Measurements from ENCODE around the gene RNF103.
"Not testable (repeated sequence)": the region's sequence is repeated elsewhere in the genome, so short reads cannot be mapped to it uniquely, and the experiment has no call there.

The RNF103 gene

DNA sequence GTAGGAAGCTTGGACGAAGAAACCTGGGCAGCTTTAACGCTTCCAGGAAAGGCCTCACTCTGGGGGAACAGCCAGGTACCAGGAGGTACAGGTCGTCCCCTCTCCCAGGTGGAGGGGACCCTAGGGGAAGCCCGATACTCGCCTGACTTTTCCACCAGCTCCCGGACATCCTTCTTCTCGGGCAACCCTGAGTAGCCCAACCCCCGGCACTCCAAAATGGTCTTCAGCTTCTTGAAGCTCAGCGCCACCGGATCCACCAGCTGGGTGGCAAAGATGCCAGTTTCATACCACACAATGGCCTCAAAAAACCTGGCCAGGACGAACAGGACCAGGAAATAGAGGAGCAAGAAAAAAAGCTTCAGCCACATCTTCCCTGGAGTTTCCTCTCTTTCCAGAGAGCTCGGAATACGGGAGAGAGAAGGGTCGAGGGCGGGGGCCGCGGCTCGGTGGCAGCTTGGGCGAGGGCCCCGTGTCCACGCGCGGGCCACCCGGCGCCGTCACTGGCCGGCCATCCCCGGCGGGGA, 1.1 kb downstream of the RNF103 start:
- DNase-seq = peak; percentile 37 to 38

DNA sequence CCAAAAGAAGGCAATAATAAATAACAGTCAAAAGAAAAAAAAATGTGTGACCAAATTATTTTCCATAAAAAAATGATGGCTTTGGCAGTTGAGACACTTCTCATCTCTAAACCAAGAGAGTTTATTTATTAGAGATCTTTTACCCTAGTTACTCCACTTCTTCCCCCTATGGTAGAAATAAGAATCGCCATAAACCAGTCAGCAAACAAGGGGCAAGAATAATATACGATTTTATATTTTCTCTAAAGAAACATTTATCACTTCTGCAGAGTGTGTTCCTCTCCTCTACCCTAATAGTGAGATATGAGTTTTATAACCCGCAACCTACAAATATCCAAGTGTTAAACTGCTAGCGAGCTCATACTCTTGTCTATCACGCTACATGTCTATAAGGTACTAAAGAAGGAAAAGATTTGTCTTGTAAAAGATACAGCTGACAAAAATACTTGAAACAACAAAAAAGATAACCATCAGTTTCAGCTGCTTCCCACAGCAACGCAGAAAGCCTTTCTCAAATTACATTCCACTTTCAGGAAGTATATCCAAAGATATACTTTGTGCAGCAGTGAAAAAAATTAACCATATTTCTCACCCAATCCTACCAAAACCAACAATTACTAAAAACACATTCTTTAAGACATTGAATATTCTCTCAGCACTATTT, 2.3 kb downstream of the RNF103 start:
- no peak for DNase-seq

DNA sequence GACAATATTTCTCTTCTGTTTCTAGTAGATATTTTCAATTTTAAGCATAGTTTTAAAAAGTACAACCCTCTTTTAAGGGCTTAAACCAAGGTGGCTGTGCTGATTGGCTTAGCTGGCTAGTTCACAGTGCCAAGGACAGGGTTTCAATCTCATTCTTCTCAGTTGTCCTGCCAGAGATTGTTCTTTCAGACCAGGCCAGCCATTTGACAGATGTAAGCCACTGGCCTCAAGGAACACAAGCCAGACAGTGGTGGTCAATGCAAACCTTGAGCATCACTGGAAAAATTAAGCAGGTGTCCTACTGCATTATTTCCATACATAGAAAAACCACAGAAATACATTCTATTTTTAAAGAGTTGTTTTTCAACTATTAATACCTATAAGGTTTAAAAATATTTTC, 5.9 kb downstream of the RNF103 start:
- DNase-seq = no peak

DNA sequence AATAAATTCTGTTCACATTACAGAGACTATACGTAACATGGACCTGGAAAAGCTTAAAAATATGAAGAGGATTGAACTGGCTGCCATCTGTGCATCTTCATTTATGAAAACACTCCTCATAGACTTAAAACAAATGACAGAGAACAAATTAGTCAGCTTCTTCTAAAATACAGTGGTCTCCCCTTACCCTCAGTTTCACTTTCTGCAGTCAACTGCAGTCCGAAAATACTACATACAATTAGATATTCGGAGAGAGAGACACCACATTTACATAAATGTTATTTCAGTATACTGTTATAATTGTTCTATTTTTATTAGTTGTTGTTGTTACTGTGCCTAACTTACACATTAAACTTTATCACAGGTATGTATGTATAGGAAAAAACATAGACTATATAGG, 6.5 kb downstream of the RNF103 start:
- DNase-seq = no peak

DNA sequence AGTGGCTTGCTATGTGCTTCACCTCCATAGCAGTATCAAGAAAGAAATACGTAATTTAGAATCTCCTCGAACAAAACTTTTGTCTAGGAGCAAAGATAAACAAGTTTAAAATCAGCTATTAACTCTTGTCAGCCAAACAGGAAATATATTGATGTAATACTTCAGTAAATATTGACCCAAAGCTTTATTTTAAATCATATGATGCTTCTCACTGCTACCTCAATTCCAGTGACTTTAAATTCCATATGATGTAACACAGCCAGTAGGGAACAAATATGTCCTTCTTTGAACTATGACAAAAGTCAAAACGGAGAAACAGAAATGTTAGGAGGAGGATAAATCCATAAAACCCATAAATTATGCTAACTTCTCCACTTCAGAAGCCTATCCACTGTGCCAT, 7.2 kb downstream of the RNF103 start:
- DNase-seq = no peak

DNA sequence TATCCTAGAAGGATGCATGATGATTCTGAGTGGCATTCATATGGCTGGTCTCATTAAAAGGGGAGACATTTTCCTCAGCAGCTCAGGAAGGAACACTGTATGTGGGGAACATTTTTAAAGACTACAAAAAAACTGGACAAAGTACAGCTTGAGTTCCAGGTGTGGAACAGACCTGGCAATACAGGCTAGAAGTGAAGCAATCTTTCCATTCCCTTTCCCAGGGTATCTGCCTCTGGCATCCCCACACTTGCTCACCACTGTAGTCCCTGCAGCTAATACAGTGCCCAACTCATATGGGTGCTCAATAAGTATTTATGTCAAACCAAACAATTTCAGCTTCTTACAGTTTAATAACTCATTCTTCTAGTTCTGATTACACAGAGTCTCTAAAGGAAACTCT, 8.1 kb downstream of the RNF103 start:
- no peak for DNase-seq

DNA sequence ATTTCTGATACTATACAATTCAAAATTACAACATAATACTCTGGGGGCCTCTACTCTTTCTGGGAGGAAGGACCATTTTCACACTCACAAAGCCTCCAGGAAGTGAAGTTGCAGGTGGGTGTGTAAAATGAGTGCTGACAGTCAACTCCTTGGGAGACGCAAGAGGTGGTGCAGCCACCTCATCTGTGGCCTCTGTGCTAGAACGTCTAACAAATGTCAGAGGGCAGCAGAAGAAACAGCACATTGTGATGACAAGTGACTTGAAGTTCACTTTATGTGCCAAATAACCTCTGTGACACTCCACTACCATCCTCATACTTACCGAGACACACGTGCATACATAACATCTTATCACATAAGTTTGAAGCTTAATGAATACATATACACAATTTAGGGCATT, 10.2 kb downstream of the RNF103 start:
- DNase-seq = no peak

DNA sequence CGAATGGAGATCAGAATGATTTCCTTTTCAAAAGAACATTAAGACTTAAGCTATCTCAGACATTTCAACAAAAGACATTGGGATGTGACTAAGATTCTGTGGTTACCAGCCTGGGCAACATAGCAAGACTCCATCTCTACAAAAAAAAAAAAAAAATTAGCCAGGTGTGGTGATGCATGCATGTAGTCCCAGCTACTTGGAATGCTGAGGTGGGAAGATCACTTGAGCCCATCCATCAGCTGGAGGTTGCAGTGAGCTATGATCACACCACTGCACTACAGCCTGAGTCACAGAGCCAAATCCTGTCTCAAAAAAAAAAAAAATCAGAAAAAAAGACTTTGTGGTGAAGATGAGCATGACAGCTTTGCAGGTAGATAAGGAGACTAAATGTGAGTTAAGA, 12.8 kb downstream of the RNF103 start:
- DNase-seq = no peak

DNA sequence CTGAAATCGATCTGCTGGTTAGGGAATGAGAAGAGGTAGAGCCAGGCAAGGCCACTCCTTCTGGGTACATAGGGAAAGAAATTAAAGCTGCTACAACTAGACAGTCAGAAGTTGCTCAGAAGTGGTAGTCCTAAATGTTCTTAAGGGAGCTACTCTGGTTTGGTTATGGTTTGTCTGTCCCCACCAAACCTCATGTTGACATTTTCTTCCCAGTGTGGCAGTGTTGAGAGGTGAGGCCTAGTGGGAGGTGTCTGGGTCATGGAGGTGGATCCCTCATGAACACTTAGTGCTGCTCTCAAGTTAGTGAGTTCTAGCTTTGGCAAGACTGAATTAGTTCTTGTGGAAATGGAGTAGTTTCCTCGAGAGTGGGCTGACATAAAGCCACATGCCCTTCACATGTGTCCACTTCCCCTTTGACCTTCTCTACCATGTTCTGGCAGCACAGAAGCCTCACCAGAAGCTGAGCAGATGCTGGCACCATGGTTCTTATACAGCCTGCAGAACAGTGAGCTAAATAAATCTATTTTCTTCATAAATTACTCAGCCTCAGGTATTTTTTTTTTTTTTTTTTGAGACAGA, 14.7 kb downstream of the RNF103 start:
- DNase-seq = no peak

DNA sequence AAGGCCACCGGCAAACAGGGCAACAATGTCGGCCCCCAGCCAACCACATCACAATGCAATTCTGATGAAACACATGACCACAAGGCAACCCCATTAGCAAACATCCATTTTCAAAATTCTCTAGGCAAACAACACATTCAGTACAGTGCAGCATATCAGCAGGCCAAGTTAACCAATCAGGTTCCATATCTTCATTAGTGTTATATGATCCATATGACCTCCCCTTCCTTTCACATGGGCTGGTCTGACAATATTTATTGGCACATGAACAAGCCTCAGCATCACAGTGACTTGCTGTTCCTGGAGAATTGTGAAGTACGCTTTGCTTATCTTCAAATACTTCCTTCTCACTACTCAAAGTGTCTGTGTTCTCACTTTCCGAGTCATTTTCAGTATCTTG, 19.8 kb downstream of the RNF103 start:
- DNase-seq = no peak

DNA sequence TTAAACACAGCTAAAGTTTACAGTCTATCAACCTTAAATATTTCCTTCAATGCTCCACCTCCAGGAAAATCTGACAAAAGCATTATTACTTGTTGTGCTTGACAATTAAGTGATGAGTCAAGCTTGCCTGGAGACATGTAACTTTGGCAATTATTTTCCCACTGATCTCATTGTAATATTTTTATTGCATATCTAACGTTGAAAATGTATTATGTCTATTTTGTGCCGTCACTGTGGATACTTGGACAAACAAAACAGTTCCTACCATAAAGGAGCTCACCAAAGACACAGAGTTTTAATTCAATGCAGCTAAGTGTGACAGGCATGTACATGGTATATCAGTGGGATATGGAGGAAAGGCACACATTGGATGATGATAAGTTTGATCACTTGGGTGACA, 24.7 kb downstream of the RNF103 start:
- DNase-seq = no peak

DNA sequence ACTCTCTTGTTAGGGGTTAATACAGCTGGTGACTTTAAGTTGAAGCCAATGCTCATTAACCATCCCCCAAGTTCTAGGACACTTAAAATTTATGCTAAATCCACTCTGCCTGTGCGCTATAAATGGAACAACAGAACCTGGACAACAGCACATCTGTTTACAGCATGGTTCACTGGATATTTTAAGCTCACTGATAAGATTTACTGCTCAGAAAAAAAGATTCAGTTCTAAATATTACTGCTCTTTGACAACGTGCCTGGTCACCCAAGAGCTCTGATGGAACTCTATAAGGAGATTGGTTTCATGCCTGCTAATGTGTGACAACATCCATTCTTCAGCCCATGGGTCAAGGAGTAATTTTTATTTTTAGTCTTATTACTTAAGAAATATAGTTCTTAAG, 27.5 kb downstream of the RNF103 start:
- DNase-seq = no peak

DNA sequence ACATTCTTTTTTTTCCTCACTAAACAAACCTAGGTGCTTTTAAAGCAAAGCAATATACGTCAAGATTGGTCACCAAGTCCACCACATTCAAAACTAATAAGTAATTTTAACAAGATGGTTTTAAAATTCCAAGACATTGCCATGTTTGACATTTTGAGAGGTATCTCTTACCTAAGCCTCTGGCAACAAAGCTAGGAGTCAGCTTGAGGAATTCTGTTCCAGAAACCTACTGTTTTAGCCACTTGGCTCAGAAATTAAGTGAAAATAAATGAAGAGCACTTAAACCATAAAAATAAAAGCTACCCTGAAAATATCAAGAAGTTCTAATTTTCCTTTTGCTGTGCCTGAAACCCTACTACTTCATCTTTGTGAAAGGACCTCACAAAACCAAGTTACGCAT, 30.4 kb downstream of the RNF103 start:
- DNase-seq = no peak

DNA sequence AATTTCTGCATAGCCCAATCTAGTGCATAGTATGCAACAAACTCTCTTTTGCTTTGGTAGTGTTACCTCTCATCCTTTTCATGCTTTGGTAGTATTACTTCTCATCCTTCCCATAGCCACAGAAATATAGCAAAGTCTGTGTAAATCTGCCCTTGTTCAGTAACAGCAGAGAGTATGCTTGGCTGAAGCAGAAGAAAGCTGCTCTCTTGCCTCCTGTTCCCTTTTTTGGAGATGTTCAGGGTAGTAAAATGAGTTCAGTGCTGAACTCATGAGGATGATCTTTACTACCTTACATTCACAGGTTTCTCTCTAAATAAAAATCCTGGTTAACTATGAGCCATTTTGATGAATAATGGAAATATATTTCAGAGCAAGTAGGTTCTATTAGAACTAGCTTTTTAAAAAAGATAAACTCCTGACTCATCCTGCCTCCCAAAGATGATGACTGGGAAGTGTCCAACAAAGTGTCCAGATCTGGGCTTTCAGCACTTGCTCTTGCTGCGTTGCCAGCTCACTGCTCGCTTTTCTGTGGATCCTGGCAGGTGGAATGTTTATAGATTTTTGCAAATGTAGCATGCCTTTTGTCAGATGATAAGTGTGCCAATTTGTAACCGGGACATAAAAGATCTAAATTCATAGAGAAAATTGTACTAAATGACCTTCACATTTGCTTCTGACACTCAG, 31.0 kb downstream of the RNF103 start:
- DNase-seq = no peak

DNA sequence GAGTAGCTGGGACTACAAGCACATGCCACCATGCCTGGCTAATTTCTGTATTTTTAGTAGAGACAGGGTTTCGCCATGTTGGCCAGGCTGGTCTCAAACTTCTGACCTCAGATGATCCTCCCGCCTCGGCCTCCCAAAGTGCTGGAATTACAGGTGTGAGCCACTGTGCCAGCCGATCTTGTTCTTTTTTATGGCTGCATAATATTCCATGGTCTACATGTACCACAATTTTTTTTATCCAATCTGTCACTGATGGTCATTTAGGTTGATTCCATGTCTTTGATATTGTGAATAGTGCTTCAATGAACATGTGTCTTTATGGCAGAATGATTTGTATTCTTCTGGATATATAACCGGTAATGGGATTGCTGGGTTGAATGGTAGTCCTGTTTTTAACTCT, 34.0 kb downstream of the RNF103 start:
- DNase-seq = not testable (repeated sequence)

DNA sequence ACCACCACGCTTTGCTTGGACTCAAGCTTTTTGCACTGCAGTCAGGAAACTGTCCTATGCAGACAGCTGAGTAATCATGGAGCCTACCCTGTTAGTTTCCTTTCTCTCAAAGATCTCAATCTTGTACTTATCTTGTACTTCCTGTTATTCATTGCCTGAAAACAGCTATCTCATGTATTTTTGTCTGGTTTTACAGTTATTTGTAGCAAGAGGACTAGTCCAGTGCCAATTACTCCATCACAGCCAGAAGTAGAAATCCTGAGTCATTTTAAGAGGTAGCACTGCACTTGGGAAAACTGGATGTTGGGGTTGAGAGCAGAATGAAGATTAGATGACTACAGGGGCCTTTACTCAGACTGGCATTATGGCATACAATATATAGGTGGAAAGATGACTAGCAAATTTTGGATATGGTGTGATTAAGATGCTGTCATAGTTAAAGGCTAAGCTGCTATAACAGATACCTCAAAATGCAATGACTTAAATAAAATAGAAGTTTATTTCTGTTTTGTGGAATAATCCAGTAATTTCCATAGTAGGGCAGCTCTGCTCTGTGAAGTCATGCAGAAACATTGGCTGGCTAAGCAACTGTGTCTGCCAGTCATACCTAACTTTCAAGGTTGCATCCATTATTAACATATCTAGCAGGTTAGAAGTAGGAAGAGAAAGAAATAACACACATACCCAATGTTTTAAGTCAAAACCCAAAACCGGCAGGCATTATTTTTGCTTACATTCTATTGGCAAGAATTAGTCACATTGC, 39.3 kb downstream of the RNF103 start:
- DNase-seq = no peak

DNA sequence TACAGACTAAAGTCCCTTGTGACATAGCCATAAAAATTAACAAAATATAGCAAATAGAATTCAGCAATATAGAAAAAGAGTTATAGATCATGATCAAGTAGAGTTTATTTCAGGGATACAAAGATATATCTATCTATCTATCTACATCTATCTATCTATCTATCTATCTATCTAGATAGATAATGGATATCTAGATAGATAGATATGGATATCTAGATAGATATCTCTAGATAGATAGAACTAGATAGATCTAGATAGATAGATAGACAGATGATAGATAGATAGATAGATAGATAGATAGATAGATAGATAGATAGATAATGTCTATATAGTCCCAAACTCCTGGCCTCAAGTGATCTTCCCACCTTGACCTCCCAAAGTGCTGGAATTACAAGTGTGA, 43.1 kb downstream of the RNF103 start:
- DNase-seq = no peak

DNA sequence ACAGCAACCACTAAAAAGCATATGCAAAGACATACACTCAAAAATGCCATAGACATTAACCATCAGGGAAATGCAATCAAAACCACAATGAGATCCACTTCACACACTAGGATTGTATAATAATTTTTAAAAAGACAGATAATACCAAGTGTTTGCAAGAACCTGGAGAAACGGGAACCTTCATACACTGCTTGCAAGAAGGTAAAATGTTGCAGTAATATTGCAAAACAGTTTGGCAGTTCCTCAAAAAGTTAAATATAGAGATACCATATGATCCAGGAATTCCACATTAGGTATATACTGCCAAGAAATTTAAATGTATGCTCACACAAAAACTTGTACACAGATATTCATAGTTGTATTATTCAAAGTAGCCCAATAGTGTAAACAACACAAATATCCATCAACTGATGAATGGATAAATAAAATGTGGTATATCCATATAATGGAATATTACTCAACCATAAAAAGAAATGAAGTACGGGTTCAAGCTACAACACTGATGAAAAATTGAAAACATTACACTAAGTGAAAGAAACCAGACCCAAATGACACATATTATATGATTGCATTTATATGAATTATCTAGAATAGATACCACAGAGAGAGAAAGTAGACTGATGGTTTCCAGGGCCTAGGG, 45.7 kb downstream of the RNF103 start:
- no peak for DNase-seq

DNA sequence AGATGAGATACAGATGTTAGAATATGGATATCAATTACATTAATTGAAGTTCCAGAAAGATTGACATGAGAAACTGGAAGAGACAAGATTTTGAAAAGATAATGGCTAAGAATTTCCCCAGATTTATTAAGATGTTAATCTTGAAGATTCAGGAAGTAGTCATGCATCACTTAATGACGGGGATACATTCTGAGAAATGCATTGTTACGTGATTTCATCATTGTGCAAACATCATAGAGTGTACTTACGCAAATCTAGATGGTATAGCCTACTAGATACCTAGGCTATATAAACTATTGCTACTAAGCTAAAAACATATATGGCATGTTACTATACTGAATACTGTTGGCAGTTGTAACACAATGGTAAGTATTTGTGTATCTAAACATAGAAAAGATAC, 53.6 kb downstream of the RNF103 start:
- no peak for DNase-seq

DNA sequence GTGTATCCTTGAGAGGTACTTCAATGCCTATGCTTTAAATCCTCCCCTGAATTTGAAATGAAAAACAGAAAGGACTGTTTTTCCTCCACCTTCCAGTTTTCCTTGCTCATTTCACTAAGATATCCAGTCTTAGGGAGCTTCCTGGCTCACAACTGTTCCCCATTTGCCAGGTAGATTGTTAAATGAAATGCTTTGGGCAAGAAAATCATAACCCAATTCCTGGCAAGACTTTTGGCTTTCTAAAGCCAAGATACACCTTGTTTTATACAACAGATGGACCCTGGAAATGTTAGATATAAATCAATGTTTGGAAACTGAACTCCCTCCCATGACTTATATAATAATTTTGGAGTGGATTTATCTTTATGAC, 56.9 kb downstream of the RNF103 start:
- DNase-seq = no peak

DNA sequence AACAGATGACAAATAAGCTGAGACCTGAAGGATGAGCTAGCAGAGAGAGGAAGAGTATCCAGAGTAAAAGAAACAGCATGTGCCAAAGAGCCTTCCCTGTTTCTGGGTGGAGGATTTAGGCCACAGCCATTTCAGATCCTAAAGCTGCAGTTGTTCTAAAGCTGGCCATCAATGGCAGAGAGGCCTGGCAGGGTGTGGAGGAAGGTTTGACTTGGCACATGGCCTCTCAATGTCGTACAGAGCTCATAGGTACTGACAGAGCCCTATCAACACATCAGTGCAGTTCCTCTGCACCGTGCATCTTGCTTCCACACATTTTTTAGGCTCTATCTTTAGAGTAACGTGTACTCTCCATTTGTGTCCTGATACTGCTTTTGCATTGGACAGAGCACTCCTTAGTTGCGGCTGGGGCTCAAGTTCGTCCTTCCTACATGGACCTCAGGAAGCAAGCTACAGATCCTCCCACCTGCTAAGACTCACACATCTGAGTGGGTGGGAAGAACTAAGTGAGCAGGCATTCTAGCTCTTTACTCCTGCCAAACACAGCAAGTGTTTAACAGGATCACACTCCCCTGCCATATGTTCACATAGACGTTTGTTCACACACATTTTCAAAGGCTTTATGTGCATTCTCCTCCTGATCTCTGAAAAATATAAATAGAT, 57.4 kb downstream of the RNF103 start:
- DNase-seq = no peak

DNA sequence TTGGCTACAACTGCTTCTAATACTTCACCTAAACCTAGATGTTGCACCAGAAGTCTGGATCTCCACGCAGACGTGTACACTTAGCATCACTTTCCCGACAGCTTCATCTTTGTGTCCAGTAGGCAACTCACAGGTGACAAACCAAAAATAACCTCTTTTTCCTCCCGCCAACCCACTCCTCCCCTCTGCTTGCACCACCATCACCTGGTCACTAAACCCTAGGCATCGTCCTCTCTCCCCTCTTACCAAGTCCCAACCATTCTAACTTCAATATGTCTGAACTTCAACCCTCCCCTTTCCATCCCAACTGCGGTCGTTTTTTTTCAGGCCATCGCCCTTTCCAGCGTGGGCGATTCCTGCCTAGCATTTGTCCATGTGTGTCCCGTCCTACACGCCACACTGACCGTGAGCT, 60.0 kb downstream of the RNF103 start:
- DNase-seq = no peak
